ENCODE data around the gene C11orf68. TPM values are rescaled to one million over a fixed set of nuclear protein-coding genes. Genes with fewer than 3 reads are reported as not detected.
"Not testable (repeated sequence)": the region's sequence is repeated elsewhere in the genome, so short reads cannot be mapped to it uniquely, and the experiment has no call there.

C11orf68 gene
- total RNA-seq, 6 experiments from 2014 or later, result 79.0 to 94.6 (median 85.0) TPM

- no peaks in the 10 kb centered on the region for H3K36me3 Mint-ChIP-seq (ENCODE audit: low read depth)
- H3K27me3 Mint-ChIP-seq (ENCODE audit: insufficient read depth), result no peaks in the 10 kb centered on the region
- DNase-seq, result no peak
- no peak overlapping the region for H3K4me3 Mint-ChIP-seq
- no peaks in the 10 kb centered on the region for H3K9me3 Mint-ChIP-seq
- H3K4me1 Mint-ChIP-seq (ENCODE audit: low read depth), result peaks cover 6% of the 10 kb centered on the region; the same call in 1 of the 2 replicates
- no peak for TF ChIP-seq CTCF (IDR thresholded peaks at IDR 0.05)
- no peak overlapping the region for H3K27ac Mint-ChIP-seq
Observed at GRCh38 chr11:65953471-65953870, 34.6 kb upstream of the C11orf68 start.

- Mint-ChIP-seq H3K27ac (no peak overlapping the region), H3K27me3 (ENCODE audit: insufficient read depth) (peaks cover under 1% of the 10 kb centered on the region; the same call in 1 of the 2 replicates), H3K9me3 (no peaks in the 10 kb centered on the region), H3K36me3 (ENCODE audit: low read depth) (no peaks in the 10 kb centered on the region), H3K4me1 (ENCODE audit: low read depth) (peaks cover 6% of the 10 kb centered on the region; the same call in 1 of the 2 replicates), H3K4me3 (no peak overlapping the region)
- no peak for TF ChIP-seq CTCF (IDR thresholded peaks at IDR 0.05)
- DNase-seq, result no peak
Observed at GRCh38 chr11:65952052-65952521, 33.2 kb upstream of the C11orf68 start.

DNA sequence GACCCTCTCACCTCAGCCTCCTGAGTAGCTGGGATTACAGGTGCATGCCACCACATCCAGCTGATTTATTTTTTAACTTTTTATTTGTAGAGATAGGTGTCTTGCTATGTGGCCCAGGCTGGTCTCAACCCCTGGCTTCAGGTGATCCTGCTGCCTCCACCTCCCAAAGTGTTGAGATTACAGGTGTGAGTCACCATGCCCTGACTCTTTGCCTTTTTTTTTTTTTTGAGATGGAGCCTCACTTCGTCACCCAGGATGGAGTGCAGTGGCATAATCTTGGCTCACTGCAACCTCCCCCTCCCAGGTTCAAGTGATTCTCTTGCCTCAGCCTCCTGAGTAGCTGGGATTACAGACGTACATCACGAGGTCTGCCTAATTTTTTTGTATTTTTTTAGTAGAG lies 32.8 kb upstream of the C11orf68 start:
- H3K27me3 Mint-ChIP-seq (ENCODE audit: insufficient read depth); H3K27ac Mint-ChIP-seq; H3K4me3 Mint-ChIP-seq; H3K36me3 Mint-ChIP-seq (ENCODE audit: low read depth); H3K9me3 Mint-ChIP-seq; H3K4me1 Mint-ChIP-seq (ENCODE audit: low read depth); DNase-seq: not testable (repeated sequence)

- not testable (repeated sequence) for H3K4me1 Mint-ChIP-seq (ENCODE audit: low read depth); H3K9me3 Mint-ChIP-seq; H3K27me3 Mint-ChIP-seq (ENCODE audit: insufficient read depth); H3K27ac Mint-ChIP-seq; H3K36me3 Mint-ChIP-seq (ENCODE audit: low read depth); H3K4me3 Mint-ChIP-seq; DNase-seq
Observed at GRCh38 chr11:65950711-65951110, 31.8 kb upstream of the C11orf68 start.

GRCh38 chr11:65947603-65948125 lies 28.8 kb upstream of the C11orf68 start:
- peaks cover 4% of the 10 kb centered on the region for H3K27me3 Mint-ChIP-seq (ENCODE audit: insufficient read depth)
- H3K4me3 Mint-ChIP-seq, result no peak overlapping the region
- H3K9me3 Mint-ChIP-seq, result no peaks in the 10 kb centered on the region
- H3K27ac Mint-ChIP-seq, result no peak overlapping the region
- no peak for TF ChIP-seq CTCF (IDR thresholded peaks at IDR 0.05)
- H3K36me3 Mint-ChIP-seq (ENCODE audit: low read depth), result no peaks in the 10 kb centered on the region
- no peak for DNase-seq
- H3K4me1 Mint-ChIP-seq (ENCODE audit: low read depth), result peaks cover 6% of the 10 kb centered on the region

GRCh38 chr11:65947133-65947532 lies 28.3 kb upstream of the C11orf68 start:
- Mint-ChIP-seq H3K27ac (no peak overlapping the region), H3K4me3 (no peak overlapping the region), H3K27me3 (ENCODE audit: insufficient read depth) (peaks cover 4% of the 10 kb centered on the region), H3K9me3 (no peaks in the 10 kb centered on the region), H3K36me3 (ENCODE audit: low read depth) (no peaks in the 10 kb centered on the region), H3K4me1 (ENCODE audit: low read depth) (peaks cover 11% of the 10 kb centered on the region)
- DNase-seq, result no peak
- no peak for TF ChIP-seq CTCF (IDR thresholded peaks at IDR 0.05)

- no peak for TF ChIP-seq CTCF (IDR thresholded peaks at IDR 0.05)
- Mint-ChIP-seq H3K36me3 (ENCODE audit: low read depth) (no peaks in the 10 kb centered on the region), H3K4me1 (ENCODE audit: low read depth) (peaks cover 16% of the 10 kb centered on the region), H3K9me3 (no peaks in the 10 kb centered on the region), H3K4me3 (no peak overlapping the region), H3K27me3 (ENCODE audit: insufficient read depth) (peaks cover 4% of the 10 kb centered on the region), H3K27ac (no peak overlapping the region)
- no peak for DNase-seq
Observed at GRCh38 chr11:65946655-65947054, 27.8 kb upstream of the C11orf68 start.
